Stimulated activated CD4-positive, alpha-beta T cell treated with anti-CD3 and anti-CD28 coated beads, Interleukin-15, amount 100 ng/mL, for 1 hour (primary cell): ENCODE results near the gene POLR2B.
"Not testable (repeated sequence)": the region's sequence is repeated elsewhere in the genome, so short reads cannot be mapped to it uniquely, and the experiment has no call there.

Experiments used
- DNase-seq, 2 donors: peaks; one replicate each; pipeline ENCODE4 v3.0.0-alpha.2; 2020; ENCODE audit warnings: low read depth in 1 of 2, low spot score in 1 of 2

The POLR2B gene

GRCh38 chr4:56978750-56979303 is at the start of gene POLR2B:
Gene POLR2B (plus strand): TSS chr4:56978896. CDS start chr4:56978986, 90 bp downstream.
- peak; percentile 63 to 68 for DNase-seq

- DNase-seq = no peak
These were observed 48.1 kb upstream of the POLR2B start for GRCh38 chr4:56930638-56931037.

GRCh38 chr4:56931924-56932323 is 46.8 kb upstream of the POLR2B start:
- no peak for DNase-seq

GRCh38 chr4:56937262-56937661 is 41.4 kb upstream of the POLR2B start:
- no peak for DNase-seq

GRCh38 chr4:56939826-56940225 is 38.9 kb upstream of the POLR2B start:
- DNase-seq = not testable (repeated sequence)

GRCh38 chr4:56940403-56940802 is 38.3 kb upstream of the POLR2B start:
- DNase-seq = no peak

GRCh38 chr4:56940971-56941370 is 37.7 kb upstream of the POLR2B start:
- no peak for DNase-seq

GRCh38 chr4:56941403-56941802 is 37.3 kb upstream of the POLR2B start:
- no peak for DNase-seq

- DNase-seq = no peak
These were observed 24.8 kb upstream of the POLR2B start for GRCh38 chr4:56953680-56954520.

GRCh38 chr4:56958111-56958517 is 20.6 kb upstream of the POLR2B start:
- no peak for DNase-seq

- no peak for DNase-seq
These were observed 19.6 kb upstream of the POLR2B start for GRCh38 chr4:56959100-56959499.

GRCh38 chr4:56961107-56961500 is 17.6 kb upstream of the POLR2B start:
- DNase-seq = no peak

- no peak for DNase-seq
These were observed 7.3 kb upstream of the POLR2B start for GRCh38 chr4:56971383-56971782.

- DNase-seq = no peak
These were observed 6.3 kb upstream of the POLR2B start for GRCh38 chr4:56972389-56972788.

- DNase-seq = no peak
These were observed 5.9 kb upstream of the POLR2B start for GRCh38 chr4:56972809-56973208.

- DNase-seq = no peak
These were observed 5.4 kb upstream of the POLR2B start for GRCh38 chr4:56973336-56973735.

- DNase-seq = no peak
These were observed 2.3 kb upstream of the POLR2B start for GRCh38 chr4:56976283-56976836.

GRCh38 chr4:56976837-56977320 is 1.8 kb upstream of the POLR2B start:
- peak; percentile 24 to 33 for DNase-seq

GRCh38 chr4:56977321-56978012 is 1.2 kb upstream of the POLR2B start, which contains the start of gene NOA1:
Gene NOA1 (minus strand): TSS chr4:56977606. CDS start chr4:56977585, 21 bp downstream.
- DNase-seq = peak; percentile 95 to 96

GRCh38 chr4:56979421-56980072 is 851 bp downstream of the POLR2B start:
- DNase-seq = peak in 1 of 2 donors; percentile 10

GRCh38 chr4:56981795-56982201 is 3.1 kb downstream of the POLR2B start:
- DNase-seq = no peak
